C4-2B (cell line): ENCODE measurements around the gene KIAA0825.

ENCODE experiments used
- ZFX ChIP-seq: fragments of 450-650 bp; IDR thresholded peaks from 2 replicates; pipeline ENCODE4 v1.6.1; 2017
- TF ChIP-seq, protein P1 (sequence below): fragments of 450-650 bp; conservative IDR thresholded peaks from 2 replicates; pipeline ENCODE4 v1.5.1; 2017; ENCODE audit warnings: mild to moderate bottlenecking

DNA sequence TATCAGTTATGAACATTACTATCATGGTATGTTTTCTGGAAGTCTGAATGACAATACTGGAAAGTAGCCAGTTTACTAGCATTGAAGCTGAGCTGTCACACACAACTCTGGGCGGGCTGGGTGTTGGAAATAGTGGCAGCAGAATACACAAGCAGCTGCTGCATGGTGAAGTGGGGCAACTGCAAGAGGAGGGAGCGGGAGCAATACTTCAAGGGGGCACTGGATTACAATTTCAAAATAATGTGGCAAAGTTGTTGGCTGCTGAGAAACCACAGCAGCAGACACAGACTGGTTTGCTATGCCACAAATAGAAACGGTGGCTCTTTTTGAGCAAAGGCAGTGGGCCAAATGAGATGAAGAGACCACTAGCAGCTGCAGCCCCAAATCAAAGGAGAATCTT is 350.2 kb downstream of the KIAA0825 start:
- TF ChIP-seq, protein P1, sequence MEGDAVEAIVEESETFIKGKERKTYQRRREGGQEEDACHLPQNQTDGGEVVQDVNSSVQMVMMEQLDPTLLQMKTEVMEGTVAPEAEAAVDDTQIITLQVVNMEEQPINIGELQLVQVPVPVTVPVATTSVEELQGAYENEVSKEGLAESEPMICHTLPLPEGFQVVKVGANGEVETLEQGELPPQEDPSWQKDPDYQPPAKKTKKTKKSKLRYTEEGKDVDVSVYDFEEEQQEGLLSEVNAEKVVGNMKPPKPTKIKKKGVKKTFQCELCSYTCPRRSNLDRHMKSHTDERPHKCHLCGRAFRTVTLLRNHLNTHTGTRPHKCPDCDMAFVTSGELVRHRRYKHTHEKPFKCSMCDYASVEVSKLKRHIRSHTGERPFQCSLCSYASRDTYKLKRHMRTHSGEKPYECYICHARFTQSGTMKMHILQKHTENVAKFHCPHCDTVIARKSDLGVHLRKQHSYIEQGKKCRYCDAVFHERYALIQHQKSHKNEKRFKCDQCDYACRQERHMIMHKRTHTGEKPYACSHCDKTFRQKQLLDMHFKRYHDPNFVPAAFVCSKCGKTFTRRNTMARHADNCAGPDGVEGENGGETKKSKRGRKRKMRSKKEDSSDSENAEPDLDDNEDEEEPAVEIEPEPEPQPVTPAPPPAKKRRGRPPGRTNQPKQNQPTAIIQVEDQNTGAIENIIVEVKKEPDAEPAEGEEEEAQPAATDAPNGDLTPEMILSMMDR: no peak
- no peak for TF ChIP-seq ZFX
